Upper lobe of left lung (tissue), 6 donors: ENCODE measurements around the gene KLHL9. TPM values are rescaled to one million over a fixed set of nuclear protein-coding genes. Genes with fewer than 3 reads are reported as not detected.

Experiments used
- ATAC-seq, 2 donors: fragments of 200-7000 bp; cut with Tn5 transposase; one replicate each; pipeline ENCODE4 v1.9.1; 2022; ENCODE audit warnings: mild to moderate bottlenecking in 2 of 2, moderate library complexity in 2 of 2; ENCODE audit not compliant: low FRiP score in 2 of 2
- DNase-seq, 2 donors: peaks; one replicate each; pipeline ENCODE4 v3.0.0-alpha.2; 2019 to 2020
- H3K27ac ChIP-seq, 4 donors: fragments of 200-600 bp; sonication (generic); one replicate each; pipeline ENCODE4 v1.5.1; 2016 to 2019
- H3K27me3 ChIP-seq, 4 donors: fragments of 200-600 bp; sonication (generic); one replicate each; pipeline ENCODE4 v1.5.1; 2017 to 2019
- H3K36me3 ChIP-seq, 4 donors: fragments of 200-600 bp; sonication (generic); one replicate each; pipeline ENCODE4 v1.5.1; 2016 to 2019
- H3K4me1 ChIP-seq, 4 donors: fragments of 200-600 bp; sonication (generic); one replicate each; pipeline ENCODE4 v1.5.1; 2018 to 2019
- H3K4me3 ChIP-seq, 4 donors: fragments of 200-600 bp; sonication (generic); one replicate each; pipeline ENCODE4 v1.5.1; 2017 to 2019; ENCODE audit warnings: mild to moderate bottlenecking in 2 of 4, moderate library complexity in 1 of 4
- H3K9me3 ChIP-seq, 4 donors: fragments of 200-600 bp; sonication (generic); one replicate each; pipeline ENCODE4 v1.5.1; 2018 to 2019
- EP300 ChIP-seq, 4 donors: sonication (generic); formaldehyde crosslinking; IDR thresholded peaks; one replicate each; pipeline ENCODE4 v1.5.1; 2017; ENCODE audit warnings: antibody characterized with exemption in 4 of 4, control low read depth in 2 of 4
- POLR2A ChIP-seq, 4 donors: fragments of 450-650 bp; IDR thresholded peaks; one replicate each; pipeline ENCODE4 v1.5.1; 2016 to 2017; ENCODE audit warnings: antibody characterized with exemption in 4 of 4, mild to moderate bottlenecking in 2 of 4
- POLR2AphosphoS5 ChIP-seq, 2 donors: sonication (generic); formaldehyde crosslinking; IDR thresholded peaks; one replicate each; pipeline ENCODE4 v1.5.1; 2017; ENCODE audit warnings: antibody characterized with exemption in 2 of 2
- WGBS, 2 donors: methylation state at CpG; one replicate each; pipeline ENCODE4 v1.1.5; 2017 to 2018; 5-methylcytosine and 5-hydroxymethylcytosine counted together
- total RNA-seq, 6 donors: library from RNA; depleted of rRNA in 4 of 6; stranded (reverse); fragments of >200 nt in 4 of 6; gene quantifications; one replicate each; pipeline versions ENCODE4 v1.1.0 to v1.2.1, GENCODE V29; 2016 to 2021
- TF ChIP-seq, protein P1 (sequence below), 6 experiments: fragments of 450-650 bp in 4 of 6; fragments of 200-600 bp in 2 of 6; sonication (generic) in 2 of 6; IDR thresholded peaks; one replicate each; pipeline ENCODE4 v1.5.1; 2016 to 2019; ENCODE audit warnings: antibody characterized with exemption in 6 of 6
- donor health status: DM: no; HTN: no; CAD: no; lungs with moderate emphysema.
- donor health status: DM: no; HTN: yes; CAD: no; lungs with severe emphysema.

Gene KLHL9
- total RNA-seq, 6 donors from 2014 or later = 14.6 to 23.7 (median 19.5) TPM

GRCh38 chr9:21340735-21341134, 5.5 kb upstream of the KLHL9 start:
- TF ChIP-seq POLR2AphosphoS5 (IDR thresholded peaks at IDR 0.05) (no peak), EP300 (IDR thresholded peaks at IDR 0.05) (no peak), POLR2A (IDR thresholded peaks at IDR 0.05) (no peak)
- TF ChIP-seq, protein P1, sequence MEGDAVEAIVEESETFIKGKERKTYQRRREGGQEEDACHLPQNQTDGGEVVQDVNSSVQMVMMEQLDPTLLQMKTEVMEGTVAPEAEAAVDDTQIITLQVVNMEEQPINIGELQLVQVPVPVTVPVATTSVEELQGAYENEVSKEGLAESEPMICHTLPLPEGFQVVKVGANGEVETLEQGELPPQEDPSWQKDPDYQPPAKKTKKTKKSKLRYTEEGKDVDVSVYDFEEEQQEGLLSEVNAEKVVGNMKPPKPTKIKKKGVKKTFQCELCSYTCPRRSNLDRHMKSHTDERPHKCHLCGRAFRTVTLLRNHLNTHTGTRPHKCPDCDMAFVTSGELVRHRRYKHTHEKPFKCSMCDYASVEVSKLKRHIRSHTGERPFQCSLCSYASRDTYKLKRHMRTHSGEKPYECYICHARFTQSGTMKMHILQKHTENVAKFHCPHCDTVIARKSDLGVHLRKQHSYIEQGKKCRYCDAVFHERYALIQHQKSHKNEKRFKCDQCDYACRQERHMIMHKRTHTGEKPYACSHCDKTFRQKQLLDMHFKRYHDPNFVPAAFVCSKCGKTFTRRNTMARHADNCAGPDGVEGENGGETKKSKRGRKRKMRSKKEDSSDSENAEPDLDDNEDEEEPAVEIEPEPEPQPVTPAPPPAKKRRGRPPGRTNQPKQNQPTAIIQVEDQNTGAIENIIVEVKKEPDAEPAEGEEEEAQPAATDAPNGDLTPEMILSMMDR (IDR thresholded peaks at IDR 0.05) = no peak
- Histone ChIP-seq H3K4me1 (peaks cover 0 to 3% (median 1%) of the 10 kb centered on the region in 4 donors), H3K27me3 (no peaks in the 10 kb centered on the region), H3K27ac (no peak overlapping the region), H3K36me3 (no peaks in the 10 kb centered on the region), H3K9me3 (peaks cover 0 to 3% (median 0%) of the 10 kb centered on the region in 4 donors), H3K4me3 (no peak overlapping the region)
- DNase-seq = no peak
- ATAC-seq = no peak
- WGBS, 2 donors = 84 to 88% methylated on average over 4 of the region's 4 CpGs

GRCh38 chr9:21336457-21336856, 1.3 kb upstream of the KLHL9 start:
- Histone ChIP-seq H3K4me3 (no peak overlapping the region), H3K9me3 (no peaks in the 10 kb centered on the region), H3K36me3 (peaks cover 0 to 13% (median 0%) of the 10 kb centered on the region in 4 donors), H3K27me3 (no peaks in the 10 kb centered on the region), H3K27ac (no peak overlapping the region), H3K4me1 (peaks cover 27 to 37% (median 29%) of the 10 kb centered on the region in 4 donors)
- DNase-seq (no peak), ATAC-seq (no peak)
- TF ChIP-seq, protein P1 (IDR thresholded peaks at IDR 0.05) = no peak
- no peak for TF ChIP-seq POLR2AphosphoS5 (IDR thresholded peaks at IDR 0.05)
- TF ChIP-seq POLR2A (IDR thresholded peaks at IDR 0.05) = no peak
- no peak for TF ChIP-seq EP300 (IDR thresholded peaks at IDR 0.05)

DNA sequence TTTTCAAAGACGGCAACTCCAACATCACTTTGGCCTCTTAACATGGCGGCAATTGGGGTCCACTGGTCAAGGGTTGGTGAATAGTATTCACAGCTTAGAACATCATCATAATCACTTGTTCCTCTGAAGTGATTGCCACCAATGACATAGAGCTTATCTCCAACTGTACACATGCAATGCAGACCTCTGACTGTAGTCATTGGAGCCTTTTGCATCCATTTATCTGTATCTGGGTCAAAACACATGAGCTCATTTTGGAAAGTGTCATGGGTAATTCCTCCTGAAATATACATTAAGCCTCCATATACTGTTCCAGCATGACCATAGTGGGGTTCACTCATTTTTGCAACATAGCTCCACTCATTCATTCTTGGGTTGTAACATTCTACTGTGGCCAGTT, 2.0 kb downstream of the KLHL9 start:
- H3K27me3 ChIP-seq = no peaks in the 10 kb centered on the region
- peaks cover 0 to 23% (median 0%) of the 10 kb centered on the region in 4 donors for H3K36me3 ChIP-seq
- DNase-seq (no peak), ATAC-seq (no peak)
- no peaks in the 10 kb centered on the region for H3K9me3 ChIP-seq
- WGBS, 2 donors = 98 to 100% methylated on average over 2 of the region's 2 CpGs
- TF ChIP-seq EP300 (IDR thresholded peaks at IDR 0.05) (no peak), POLR2AphosphoS5 (IDR thresholded peaks at IDR 0.05) (no peak), POLR2A (IDR thresholded peaks at IDR 0.05) (no peak)
- TF ChIP-seq, protein P1 (IDR thresholded peaks at IDR 0.05) = no peak
- H3K27ac ChIP-seq = no peak overlapping the region
- H3K4me1 ChIP-seq = peaks cover 50 to 59% (median 56%) of the 10 kb centered on the region in 4 donors
- peak overlapping the region in 1 of 4 donors; percentile 69 for H3K4me3 ChIP-seq

- peaks cover 53 to 71% (median 60%) of the 10 kb centered on the region in 4 donors for H3K4me1 ChIP-seq
- no peak for DNase-seq
- no peak overlapping the region for H3K4me3 ChIP-seq
- WGBS, 2 donors = 53 to 65% methylated on average over 5 of the region's 5 CpGs
- H3K27ac ChIP-seq = peak overlapping the region in 1 of 4 donors; percentile 20
- ATAC-seq = no peak
- TF ChIP-seq POLR2A (IDR thresholded peaks at IDR 0.05) = no peak
- no peak for TF ChIP-seq POLR2AphosphoS5 (IDR thresholded peaks at IDR 0.05)
- TF ChIP-seq EP300 (IDR thresholded peaks at IDR 0.05) = no peak
- TF ChIP-seq, protein P1 (IDR thresholded peaks at IDR 0.05) = no peak
- no peaks in the 10 kb centered on the region for H3K9me3 ChIP-seq
- H3K36me3 ChIP-seq = peaks cover 0 to 23% (median 0%) of the 10 kb centered on the region in 4 donors
- H3K27me3 ChIP-seq = no peaks in the 10 kb centered on the region
Observed at GRCh38 chr9:21331676-21332402, 3.4 kb downstream of the KLHL9 start.
